ENCODE measurements around the gene LARGE1.

LARGE1 gene

GRCh38 chr22:33678523-33678922 lies 241.8 kb downstream of the LARGE1 start:
- TF ChIP-seq, protein P1, sequence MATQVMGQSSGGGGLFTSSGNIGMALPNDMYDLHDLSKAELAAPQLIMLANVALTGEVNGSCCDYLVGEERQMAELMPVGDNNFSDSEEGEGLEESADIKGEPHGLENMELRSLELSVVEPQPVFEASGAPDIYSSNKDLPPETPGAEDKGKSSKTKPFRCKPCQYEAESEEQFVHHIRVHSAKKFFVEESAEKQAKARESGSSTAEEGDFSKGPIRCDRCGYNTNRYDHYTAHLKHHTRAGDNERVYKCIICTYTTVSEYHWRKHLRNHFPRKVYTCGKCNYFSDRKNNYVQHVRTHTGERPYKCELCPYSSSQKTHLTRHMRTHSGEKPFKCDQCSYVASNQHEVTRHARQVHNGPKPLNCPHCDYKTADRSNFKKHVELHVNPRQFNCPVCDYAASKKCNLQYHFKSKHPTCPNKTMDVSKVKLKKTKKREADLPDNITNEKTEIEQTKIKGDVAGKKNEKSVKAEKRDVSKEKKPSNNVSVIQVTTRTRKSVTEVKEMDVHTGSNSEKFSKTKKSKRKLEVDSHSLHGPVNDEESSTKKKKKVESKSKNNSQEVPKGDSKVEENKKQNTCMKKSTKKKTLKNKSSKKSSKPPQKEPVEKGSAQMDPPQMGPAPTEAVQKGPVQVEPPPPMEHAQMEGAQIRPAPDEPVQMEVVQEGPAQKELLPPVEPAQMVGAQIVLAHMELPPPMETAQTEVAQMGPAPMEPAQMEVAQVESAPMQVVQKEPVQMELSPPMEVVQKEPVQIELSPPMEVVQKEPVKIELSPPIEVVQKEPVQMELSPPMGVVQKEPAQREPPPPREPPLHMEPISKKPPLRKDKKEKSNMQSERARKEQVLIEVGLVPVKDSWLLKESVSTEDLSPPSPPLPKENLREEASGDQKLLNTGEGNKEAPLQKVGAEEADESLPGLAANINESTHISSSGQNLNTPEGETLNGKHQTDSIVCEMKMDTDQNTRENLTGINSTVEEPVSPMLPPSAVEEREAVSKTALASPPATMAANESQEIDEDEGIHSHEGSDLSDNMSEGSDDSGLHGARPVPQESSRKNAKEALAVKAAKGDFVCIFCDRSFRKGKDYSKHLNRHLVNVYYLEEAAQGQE (IDR thresholded peaks at IDR 0.05; ENCODE audit: insufficient replicate concordance, low read depth), result no peak
- TF ChIP-seq CTCF (IDR thresholded peaks at IDR 0.05; ENCODE audit: insufficient read depth, low read length) (no peak), SPI1 (IDR thresholded peaks at IDR 0.05; ENCODE audit: borderline replicate concordance, low read depth) (no peak), POLR2AphosphoS5 (IDR thresholded peaks at IDR 0.05; ENCODE audit: low read depth) (no peak), GABPA (IDR thresholded peaks at IDR 0.05; ENCODE audit: low read depth) (no peak)
- no peak overlapping the region for H3K27ac ChIP-seq (replicated peaks)
- H3K4me3 ChIP-seq (replicated peaks; ENCODE audit: insufficient read depth, low read length), result no peak overlapping the region
- no peak for DNase-seq (ENCODE audit: low read depth in 1 of 2, low spot score in 1 of 2)
- H3K27me3 ChIP-seq (ENCODE audit: insufficient read depth, poor library complexity, severe bottlenecking), result no peaks in the 10 kb centered on the region

- no peak overlapping the region for H3K27ac ChIP-seq (replicated peaks)
- no peak for DNase-seq (ENCODE audit: low read depth in 1 of 2, low spot score in 1 of 2)
These were observed 242.7 kb downstream of the LARGE1 start for GRCh38 chr22:33677536-33677935.

GRCh38 chr22:33674357-33674756 lies 245.9 kb downstream of the LARGE1 start:
- H3K27me3 ChIP-seq (ENCODE audit: insufficient read depth, poor library complexity, severe bottlenecking), result no peaks in the 10 kb centered on the region
- H3K4me3 ChIP-seq (replicated peaks; ENCODE audit: insufficient read depth, low read length), result no peak overlapping the region
- DNase-seq (ENCODE audit: low read depth in 1 of 2, low spot score in 1 of 2), result no peak
- TF ChIP-seq, protein P1 (IDR thresholded peaks at IDR 0.05; ENCODE audit: insufficient replicate concordance, low read depth), result no peak
- no peak for TF ChIP-seq GABPA (IDR thresholded peaks at IDR 0.05; ENCODE audit: low read depth)
- no peak for TF ChIP-seq CTCF (IDR thresholded peaks at IDR 0.05; ENCODE audit: insufficient read depth, low read length)
- no peak for TF ChIP-seq POLR2AphosphoS5 (IDR thresholded peaks at IDR 0.05; ENCODE audit: low read depth)
- TF ChIP-seq SPI1 (IDR thresholded peaks at IDR 0.05; ENCODE audit: borderline replicate concordance, low read depth), result no peak
- H3K27ac ChIP-seq (replicated peaks), result no peak overlapping the region

More at GRCh38 chr22:33677536-33677935, 242.7 kb downstream of the LARGE1 start:
- TF ChIP-seq CTCF (IDR thresholded peaks at IDR 0.05; ENCODE audit: insufficient read depth, low read length) (no peak), SPI1 (IDR thresholded peaks at IDR 0.05; ENCODE audit: borderline replicate concordance, low read depth) (no peak), POLR2AphosphoS5 (IDR thresholded peaks at IDR 0.05; ENCODE audit: low read depth) (no peak), GABPA (IDR thresholded peaks at IDR 0.05; ENCODE audit: low read depth) (no peak)
- TF ChIP-seq, protein P1 (IDR thresholded peaks at IDR 0.05; ENCODE audit: insufficient replicate concordance, low read depth), result no peak
- H3K27me3 ChIP-seq (ENCODE audit: insufficient read depth, poor library complexity, severe bottlenecking), result no peaks in the 10 kb centered on the region
- H3K4me3 ChIP-seq (replicated peaks; ENCODE audit: insufficient read depth, low read length), result no peak overlapping the region
